ENCODE data around the gene PLCB1.

The PLCB1 gene

DNA sequence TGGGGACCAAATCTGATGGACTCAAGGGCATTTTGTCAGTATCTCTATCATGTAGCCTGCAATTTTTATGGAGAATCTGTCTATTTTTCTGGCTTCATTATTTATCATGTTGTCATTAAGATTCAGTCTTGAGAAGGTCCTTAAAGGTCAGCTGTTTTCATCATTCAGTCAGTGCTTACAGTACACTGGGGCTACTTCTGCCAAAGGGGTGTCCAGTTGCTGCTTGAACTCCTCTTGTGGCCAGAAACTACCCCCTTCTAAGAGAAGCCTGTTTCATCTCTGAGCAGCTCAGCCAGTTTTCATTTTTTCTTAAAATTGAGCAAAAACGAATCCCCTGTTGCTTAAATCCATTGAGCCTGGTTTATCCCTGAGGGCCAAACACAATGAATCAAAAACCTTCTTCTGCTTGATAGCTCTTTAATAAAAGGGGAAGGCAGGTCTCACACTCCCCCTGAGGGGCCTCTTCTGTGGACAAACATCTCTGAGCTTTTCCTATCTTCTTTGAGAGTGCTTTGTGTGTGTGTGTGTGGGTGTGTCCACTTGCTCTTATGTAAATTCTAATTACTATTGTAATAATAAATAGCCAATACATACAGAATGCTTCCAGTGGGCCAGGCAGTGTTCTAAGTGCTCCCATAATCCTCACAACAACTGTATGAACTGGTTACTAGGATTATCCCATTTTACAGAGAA is 172.2 kb downstream of the PLCB1 start:
- Histone ChIP-seq H3K36me3 (ENCODE audit: control insufficient read depth, insufficient read depth, low read length) (no peaks in the 10 kb centered on the region), H3K4me1 (ENCODE audit: control insufficient read depth, insufficient read depth, low read length) (peaks cover 12% of the 10 kb centered on the region), H3K27ac (ENCODE audit: low read depth, low read length) (no peak overlapping the region), H3K27me3 (ENCODE audit: control insufficient read depth, insufficient read depth, low read length) (no peaks in the 10 kb centered on the region), H3K9me3 (ENCODE audit: control insufficient read depth, insufficient read depth, low read depth, low read length) (no peaks in the 10 kb centered on the region), H3K4me3 (ENCODE audit: low read depth, low read length) (no peak overlapping the region), H3K9ac (ENCODE audit: low read length) (no peak overlapping the region)

DNA sequence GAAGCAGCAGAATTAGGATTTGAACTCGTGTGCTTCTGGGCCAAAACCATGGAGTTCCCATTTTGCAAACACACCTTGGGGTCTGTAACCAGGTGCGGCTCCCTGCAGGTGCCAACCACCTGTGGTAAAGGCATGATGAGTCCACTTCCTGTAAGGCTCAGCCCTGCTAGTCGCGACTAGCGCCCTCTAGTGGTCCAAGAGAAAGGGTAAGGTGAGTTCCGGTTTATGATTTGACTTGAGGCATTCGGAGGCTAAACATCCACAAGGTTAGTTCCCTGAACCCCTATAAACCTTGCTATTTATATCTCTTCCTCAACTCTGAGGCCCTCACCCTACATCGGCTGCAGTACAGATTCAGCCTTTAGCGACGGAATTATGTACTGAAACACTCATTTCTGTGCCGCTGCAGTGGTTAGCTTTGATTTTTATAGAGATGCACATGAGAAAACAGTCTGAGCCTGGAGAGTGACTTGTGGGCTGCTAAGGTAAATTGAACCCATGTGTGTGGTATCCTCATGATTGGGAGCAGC is 173.4 kb downstream of the PLCB1 start:
- Histone ChIP-seq H3K27ac (ENCODE audit: low read depth, low read length) (no peak overlapping the region), H3K36me3 (ENCODE audit: control insufficient read depth, insufficient read depth, low read length) (no peaks in the 10 kb centered on the region), H3K27me3 (ENCODE audit: control insufficient read depth, insufficient read depth, low read length) (no peaks in the 10 kb centered on the region)

DNA sequence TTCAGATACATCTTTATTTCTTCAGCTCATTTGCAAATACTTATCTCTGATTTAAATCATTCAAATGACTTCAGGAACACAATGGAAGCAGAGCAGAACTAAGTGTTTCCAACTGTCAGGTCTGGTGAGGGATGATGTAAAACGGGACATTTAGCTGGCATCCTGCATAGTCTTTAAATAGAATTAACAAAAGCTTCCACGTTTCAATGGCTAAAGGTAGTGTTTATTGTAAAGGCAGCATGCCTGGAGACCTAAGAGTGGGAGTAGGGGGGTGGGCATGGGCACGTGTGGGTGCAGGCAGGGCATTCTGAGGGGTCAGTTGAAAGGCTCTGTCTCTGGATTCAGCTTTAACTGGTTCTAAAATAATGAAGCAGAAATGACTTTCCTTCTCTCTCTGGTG is 174.9 kb downstream of the PLCB1 start:
- no peak overlapping the region for H3K4me3 ChIP-seq (ENCODE audit: low read depth, low read length)
- H3K27ac ChIP-seq (ENCODE audit: low read depth, low read length) = no peak overlapping the region
- no peak overlapping the region for H3K9ac ChIP-seq (ENCODE audit: low read length)
- H3K36me3 ChIP-seq (ENCODE audit: control insufficient read depth, insufficient read depth, low read length) = no peaks in the 10 kb centered on the region
- H3K27me3 ChIP-seq (ENCODE audit: control insufficient read depth, insufficient read depth, low read length) = no peaks in the 10 kb centered on the region
- H3K9me3 ChIP-seq (ENCODE audit: control insufficient read depth, insufficient read depth, low read depth, low read length) = no peaks in the 10 kb centered on the region
- H3K4me1 ChIP-seq (ENCODE audit: control insufficient read depth, insufficient read depth, low read length) = peaks cover 18% of the 10 kb centered on the region

More for the DNA sequence above, 173.4 kb downstream of the PLCB1 start:
- Histone ChIP-seq H3K9ac (ENCODE audit: low read length) (no peak overlapping the region), H3K4me3 (ENCODE audit: low read depth, low read length) (no peak overlapping the region), H3K4me1 (ENCODE audit: control insufficient read depth, insufficient read depth, low read length) (peaks cover 18% of the 10 kb centered on the region), H3K9me3 (ENCODE audit: control insufficient read depth, insufficient read depth, low read depth, low read length) (no peaks in the 10 kb centered on the region)

DNA sequence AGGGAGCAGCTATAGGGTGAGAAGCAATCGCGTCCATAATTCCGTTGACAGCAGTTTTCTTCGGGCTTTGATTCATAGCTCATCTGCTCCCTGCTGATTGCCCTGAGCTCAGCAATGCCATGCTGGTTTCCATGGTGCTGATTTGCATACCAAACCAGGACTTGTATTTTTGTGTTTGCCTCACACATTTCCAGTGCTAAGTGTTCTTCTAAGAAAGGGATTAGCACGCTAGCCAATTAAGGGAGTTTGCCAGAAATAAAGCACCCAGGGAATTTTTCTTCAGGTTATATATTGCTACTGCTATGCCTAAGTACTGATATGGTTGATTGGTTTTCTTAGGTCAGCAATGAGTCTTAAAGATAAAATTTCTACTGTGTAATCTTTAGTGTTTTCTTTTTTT is 177.6 kb downstream of the PLCB1 start:
- peaks cover 18% of the 10 kb centered on the region for H3K4me1 ChIP-seq (ENCODE audit: control insufficient read depth, insufficient read depth, low read length)
- H3K4me3 ChIP-seq (ENCODE audit: low read depth, low read length) = no peak overlapping the region
- H3K27ac ChIP-seq (ENCODE audit: low read depth, low read length) = no peak overlapping the region
- H3K9me3 ChIP-seq (ENCODE audit: control insufficient read depth, insufficient read depth, low read depth, low read length) = no peaks in the 10 kb centered on the region
- H3K36me3 ChIP-seq (ENCODE audit: control insufficient read depth, insufficient read depth, low read length) = no peaks in the 10 kb centered on the region
- H3K27me3 ChIP-seq (ENCODE audit: control insufficient read depth, insufficient read depth, low read length) = no peaks in the 10 kb centered on the region
- no peak overlapping the region for H3K9ac ChIP-seq (ENCODE audit: low read length)

DNA sequence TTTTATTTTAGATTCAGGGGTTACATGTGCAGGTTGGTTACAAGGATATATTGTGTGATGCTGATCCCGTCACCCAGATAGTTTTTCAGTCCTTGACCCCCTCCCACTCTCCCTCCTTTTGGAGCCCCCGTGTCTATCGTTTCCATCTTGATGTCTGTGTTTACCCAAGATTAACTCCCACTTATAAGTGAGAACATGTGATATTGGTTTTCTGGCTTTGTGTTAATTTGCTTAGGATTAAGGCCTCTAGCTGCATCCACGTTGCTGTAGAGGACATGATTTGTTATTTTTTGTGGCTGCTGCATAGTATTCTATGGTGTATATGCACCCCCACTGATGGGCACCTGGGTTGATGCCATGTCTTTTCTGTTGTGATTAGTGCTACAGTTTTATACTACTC is 178.6 kb downstream of the PLCB1 start:
- H3K36me3 ChIP-seq (ENCODE audit: control insufficient read depth, insufficient read depth, low read length) = no peaks in the 10 kb centered on the region
- H3K4me1 ChIP-seq (ENCODE audit: control insufficient read depth, insufficient read depth, low read length) = peaks cover 17% of the 10 kb centered on the region
- no peaks in the 10 kb centered on the region for H3K27me3 ChIP-seq (ENCODE audit: control insufficient read depth, insufficient read depth, low read length)
- no peaks in the 10 kb centered on the region for H3K9me3 ChIP-seq (ENCODE audit: control insufficient read depth, insufficient read depth, low read depth, low read length)
- H3K27ac ChIP-seq (ENCODE audit: low read depth, low read length) = no peak overlapping the region
- no peak overlapping the region for H3K4me3 ChIP-seq (ENCODE audit: low read depth, low read length)
- no peak overlapping the region for H3K9ac ChIP-seq (ENCODE audit: low read length)

DNA sequence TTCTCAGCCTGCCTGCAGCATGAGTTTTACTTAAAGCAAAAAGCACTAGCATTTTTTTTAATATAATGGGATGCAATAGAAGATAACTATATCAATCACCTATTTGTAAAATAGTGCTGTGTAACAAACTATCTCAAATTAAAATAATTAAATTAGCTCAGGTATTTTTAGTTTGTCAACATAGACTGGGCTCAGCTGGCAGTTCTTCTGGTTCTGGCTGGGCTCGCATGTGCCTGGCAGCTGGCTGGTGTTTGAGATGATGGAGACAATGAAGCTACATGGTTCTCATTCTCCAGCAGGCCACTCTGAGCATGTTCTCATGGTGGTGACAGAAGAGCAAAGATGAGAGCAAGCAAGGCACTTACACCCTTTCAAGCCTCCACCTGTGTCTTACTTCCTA is 181.0 kb downstream of the PLCB1 start:
- Histone ChIP-seq H3K9ac (ENCODE audit: low read length) (no peak overlapping the region), H3K9me3 (ENCODE audit: control insufficient read depth, insufficient read depth, low read depth, low read length) (no peaks in the 10 kb centered on the region), H3K27ac (ENCODE audit: low read depth, low read length) (no peak overlapping the region), H3K36me3 (ENCODE audit: control insufficient read depth, insufficient read depth, low read length) (no peaks in the 10 kb centered on the region), H3K4me1 (ENCODE audit: control insufficient read depth, insufficient read depth, low read length) (peaks cover 14% of the 10 kb centered on the region), H3K27me3 (ENCODE audit: control insufficient read depth, insufficient read depth, low read length) (no peaks in the 10 kb centered on the region), H3K4me3 (ENCODE audit: low read depth, low read length) (no peak overlapping the region)

DNA sequence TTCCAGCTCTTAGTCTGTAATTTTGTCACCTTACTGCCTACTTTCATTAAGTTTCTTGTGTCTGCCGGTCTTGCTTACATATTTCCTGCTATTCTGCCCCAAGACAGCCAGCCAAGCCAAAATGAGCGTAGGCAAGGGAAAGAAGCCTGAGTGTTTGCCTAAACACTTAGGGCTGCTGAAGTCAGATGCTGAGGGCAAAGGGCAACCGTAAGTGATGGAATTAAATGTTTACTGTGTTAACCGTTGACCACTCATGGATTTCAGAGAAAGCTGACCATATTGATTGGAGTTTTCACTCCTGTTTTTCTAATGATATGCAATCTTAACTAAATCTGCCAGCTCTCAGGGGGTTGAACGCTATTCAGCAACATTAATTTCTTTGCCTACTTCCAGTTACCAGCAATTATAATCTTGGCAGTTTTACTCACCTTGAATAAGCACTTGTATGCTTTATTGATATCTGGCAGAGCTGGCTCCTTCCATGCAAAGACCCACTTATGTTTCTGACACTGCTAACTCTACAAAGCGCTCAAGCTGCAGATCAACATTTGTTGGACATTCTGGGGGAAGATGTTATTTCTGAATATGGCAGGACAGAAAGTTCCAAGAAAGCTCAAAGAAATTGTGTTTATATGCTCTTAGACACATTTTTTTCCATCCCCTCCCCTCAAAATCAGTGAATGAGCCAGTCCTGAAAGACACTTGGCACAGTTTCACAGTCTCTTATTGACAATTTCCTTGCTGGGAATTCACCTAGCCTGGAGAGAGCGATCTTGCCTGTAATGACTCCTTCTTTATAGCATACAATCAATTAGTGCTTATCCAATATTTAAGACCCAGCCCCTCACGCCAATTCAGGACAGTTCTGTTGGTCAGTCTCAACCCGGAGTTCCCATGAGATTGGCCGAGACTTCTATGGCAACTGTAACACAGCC is 183.8 kb downstream of the PLCB1 start:
- Histone ChIP-seq H3K36me3 (ENCODE audit: control insufficient read depth, insufficient read depth, low read length) (no peaks in the 10 kb centered on the region), H3K27ac (ENCODE audit: low read depth, low read length) (no peak overlapping the region), H3K4me1 (ENCODE audit: control insufficient read depth, insufficient read depth, low read length) (peaks cover 4% of the 10 kb centered on the region; the same call in 1 of the 2 replicates), H3K9me3 (ENCODE audit: control insufficient read depth, insufficient read depth, low read depth, low read length) (no peaks in the 10 kb centered on the region), H3K9ac (ENCODE audit: low read length) (no peak overlapping the region), H3K4me3 (ENCODE audit: low read depth, low read length) (no peak overlapping the region), H3K27me3 (ENCODE audit: control insufficient read depth, insufficient read depth, low read length) (no peaks in the 10 kb centered on the region)

DNA sequence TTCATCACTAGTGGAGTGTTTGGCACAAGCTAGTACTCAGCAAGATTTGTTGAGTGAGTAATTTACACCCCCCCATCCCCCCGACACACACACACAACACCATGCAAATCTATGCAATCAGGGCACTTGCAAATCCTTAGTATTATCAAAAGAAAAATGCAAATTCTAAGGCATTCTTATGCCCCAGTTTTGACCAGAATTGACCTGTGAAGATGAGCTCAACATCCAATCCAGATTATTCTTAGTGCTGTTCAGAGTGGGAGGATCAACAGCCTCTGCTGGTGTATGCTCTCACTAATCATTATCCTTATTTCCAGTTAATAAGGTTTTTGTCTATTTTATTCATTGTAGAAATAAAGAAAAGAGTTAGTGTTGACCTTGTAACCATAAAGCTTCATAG is 185.4 kb downstream of the PLCB1 start:
- Histone ChIP-seq H3K4me3 (ENCODE audit: low read depth, low read length) (no peak overlapping the region), H3K27me3 (ENCODE audit: control insufficient read depth, insufficient read depth, low read length) (no peaks in the 10 kb centered on the region), H3K27ac (ENCODE audit: low read depth, low read length) (no peak overlapping the region), H3K9ac (ENCODE audit: low read length) (no peak overlapping the region), H3K4me1 (ENCODE audit: control insufficient read depth, insufficient read depth, low read length) (peaks cover 4% of the 10 kb centered on the region; the same call in 1 of the 2 replicates), H3K9me3 (ENCODE audit: control insufficient read depth, insufficient read depth, low read depth, low read length) (no peaks in the 10 kb centered on the region), H3K36me3 (ENCODE audit: control insufficient read depth, insufficient read depth, low read length) (no peaks in the 10 kb centered on the region)

DNA sequence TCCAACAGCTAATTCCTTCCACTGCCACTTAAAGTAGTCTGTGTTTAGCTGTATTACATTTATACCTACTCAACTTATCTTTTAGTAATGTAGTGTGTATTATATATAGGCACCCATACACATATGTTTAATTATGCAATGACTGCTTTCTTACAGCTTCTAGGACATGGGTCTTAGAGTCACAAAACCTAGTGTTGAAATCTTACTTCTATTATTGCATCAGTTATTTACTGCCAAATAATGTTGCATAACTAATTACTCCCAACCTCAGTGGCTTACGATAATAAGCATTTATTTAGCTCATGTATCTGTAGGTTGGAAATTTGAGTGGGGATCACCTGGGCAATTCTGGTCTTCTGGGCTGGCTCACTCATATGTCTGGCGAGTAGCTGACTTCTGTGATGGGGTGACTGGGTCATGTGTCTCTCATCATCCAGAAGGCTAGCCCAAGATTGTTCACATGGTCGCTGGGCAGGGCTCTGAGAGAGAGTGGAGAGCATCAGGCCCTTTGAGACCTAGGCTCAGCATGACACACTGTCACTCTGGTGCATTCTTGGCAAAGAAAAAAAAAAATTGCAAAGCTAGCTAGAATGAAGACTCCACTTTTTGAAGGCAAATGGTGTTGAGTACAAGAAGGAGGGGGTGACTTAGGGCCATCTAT is 187.0 kb downstream of the PLCB1 start:
- Histone ChIP-seq H3K9ac (ENCODE audit: low read length) (no peak overlapping the region), H3K27me3 (ENCODE audit: control insufficient read depth, insufficient read depth, low read length) (no peaks in the 10 kb centered on the region), H3K4me1 (ENCODE audit: control insufficient read depth, insufficient read depth, low read length) (peaks cover 4% of the 10 kb centered on the region; the same call in 1 of the 2 replicates), H3K4me3 (ENCODE audit: low read depth, low read length) (no peak overlapping the region), H3K36me3 (ENCODE audit: control insufficient read depth, insufficient read depth, low read length) (no peaks in the 10 kb centered on the region), H3K9me3 (ENCODE audit: control insufficient read depth, insufficient read depth, low read depth, low read length) (no peaks in the 10 kb centered on the region), H3K27ac (ENCODE audit: low read depth, low read length) (no peak overlapping the region)

DNA sequence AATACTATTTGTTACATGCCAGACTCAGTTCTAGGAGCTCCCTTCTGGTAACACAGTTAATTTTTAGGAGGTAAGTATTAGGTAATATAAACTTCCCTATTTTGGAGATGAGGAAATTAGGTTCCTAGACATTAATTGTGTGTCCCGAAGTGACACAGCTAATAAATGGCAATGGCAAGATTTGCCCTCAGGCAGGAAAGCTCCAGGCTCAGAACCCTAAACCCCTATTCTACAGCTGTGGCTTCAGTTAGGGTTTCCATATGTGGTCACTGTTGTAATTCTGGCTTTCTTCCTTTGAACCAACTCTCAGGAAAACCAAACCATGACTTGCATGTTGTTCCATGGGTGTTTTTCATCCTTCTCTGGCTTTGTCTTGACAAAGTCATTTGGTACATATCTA is 188.2 kb downstream of the PLCB1 start:
- no peaks in the 10 kb centered on the region for H3K36me3 ChIP-seq (ENCODE audit: control insufficient read depth, insufficient read depth, low read length)
- no peak overlapping the region for H3K9ac ChIP-seq (ENCODE audit: low read length)
- H3K27me3 ChIP-seq (ENCODE audit: control insufficient read depth, insufficient read depth, low read length) = no peaks in the 10 kb centered on the region
- no peaks in the 10 kb centered on the region for H3K9me3 ChIP-seq (ENCODE audit: control insufficient read depth, insufficient read depth, low read depth, low read length)
- H3K27ac ChIP-seq (ENCODE audit: low read depth, low read length) = no peak overlapping the region
- peaks cover 4% of the 10 kb centered on the region; the same call in 1 of the 2 replicates for H3K4me1 ChIP-seq (ENCODE audit: control insufficient read depth, insufficient read depth, low read length)
- H3K4me3 ChIP-seq (ENCODE audit: low read depth, low read length) = no peak overlapping the region

Measured in HUES6 (cell line).